SK-N-MC (cell line): ENCODE measurements around the gene DMAC2.
"Not testable (repeated sequence)": the region's sequence is repeated elsewhere in the genome, so short reads cannot be mapped to it uniquely, and the experiment has no call there.

Experiments used
- DNase-seq: peaks from one replicate; pipeline ENCODE4 v3.0.0-alpha.2; 2011; ENCODE audit warnings: low read depth, low spot score
- H3K27ac ChIP-seq: fragments of 200-600 bp; sonication (generic); 2 replicates; pipeline ENCODE4 v1.5.1; 2016; ENCODE audit warnings: mixed run types
- H3K36me3 ChIP-seq: fragments of 200-600 bp; sonication (generic); 2 replicates; pipeline ENCODE4 v1.6.1; 2017; ENCODE audit warnings: antibody characterized with exemption, low read length, mixed read lengths; ENCODE audit not compliant: insufficient read depth
- H3K4me3 ChIP-seq: fragments of 200-600 bp; sonication (generic); 2 replicates; pipeline ENCODE4 v1.5.1; 2016
- H3K9ac ChIP-seq: fragments of 200-600 bp; sonication (generic); 2 replicates; pipeline ENCODE4 v1.8.0; 2017; ENCODE audit warnings: mixed run types, mixed read lengths; ENCODE audit not compliant: insufficient read length
- H3K9me3 ChIP-seq: fragments of 200-600 bp; sonication (generic); 2 replicates; pipeline ENCODE4 v1.6.1; 2017; ENCODE audit warnings: low read depth, mild to moderate bottlenecking, antibody characterized with exemption, low read length, moderate library complexity, mixed read lengths
- EZH2 ChIP-seq: fragments of 200-600 bp; sonication (generic); IDR thresholded peaks from one replicate; pipeline ENCODE4 v1.6.1; 2017; ENCODE audit warnings: antibody characterized with exemption
- FOXP2 ChIP-seq: optimal IDR thresholded peaks from 2 replicates; pipeline ENCODE3; 2011; ENCODE audit warnings: mild to moderate bottlenecking, moderate library complexity; ENCODE audit not compliant: insufficient read depth; ENCODE audit errors: extremely low read length, control extremely low read depth
- POLR2AphosphoS5 ChIP-seq: IDR thresholded peaks from 2 replicates; pipeline ENCODE4 v1.6.1; 2012; ENCODE audit warnings: mild to moderate bottlenecking, low read depth, low read length, borderline replicate concordance

Gene DMAC2

GRCh38 chr19:41445575-41445974 lies 5.9 kb upstream of the DMAC2 start:
- DNase-seq, result no peak
- no peak for TF ChIP-seq FOXP2
- TF ChIP-seq EZH2, result no peak
- no peak for TF ChIP-seq POLR2AphosphoS5
- Histone ChIP-seq H3K9me3 (no peaks in the 10 kb centered on the region), H3K36me3 (no peaks in the 10 kb centered on the region), H3K4me3 (no peak overlapping the region), H3K9ac (no peak overlapping the region), H3K27ac (no peak overlapping the region)

- DNase-seq, result no peak
- TF ChIP-seq FOXP2 (no peak), EZH2 (no peak), POLR2AphosphoS5 (no peak)
- Histone ChIP-seq H3K27ac (no peak overlapping the region), H3K36me3 (no peaks in the 10 kb centered on the region), H3K9me3 (no peaks in the 10 kb centered on the region), H3K9ac (no peak overlapping the region), H3K4me3 (no peak overlapping the region)
These were observed 4.2 kb upstream of the DMAC2 start for GRCh38 chr19:41443813-41444455.

- Histone ChIP-seq H3K27ac (no peak within 1 kb of the TSS), H3K9ac (no peak within 1 kb of the TSS), H3K36me3 (peaks cover 3% of the 10 kb centered on the region; the same call in 1 of the 2 replicates), H3K9me3 (no peaks in the 10 kb centered on the region), H3K4me3 (no peak within 1 kb of the TSS)
- TF ChIP-seq FOXP2 (no peak), POLR2AphosphoS5 (no peak), EZH2 (no peak)
- DNase-seq, result no peak
These were observed 3.0 kb upstream of the DMAC2 start, which contains the start of gene ERICH4 for GRCh38 chr19:41442473-41443355. TSS of gene ERICH4 (plus strand) at chr19:41443156. CDS start at chr19:41443170, 14 bp downstream.

GRCh38 chr19:41441321-41441945 lies 1.7 kb upstream of the DMAC2 start:
- Histone ChIP-seq H3K9ac (no peak overlapping the region), H3K36me3 (peaks cover 7% of the 10 kb centered on the region; the same call in 1 of the 2 replicates), H3K27ac (no peak overlapping the region), H3K4me3 (no peak overlapping the region), H3K9me3 (no peaks in the 10 kb centered on the region)
- DNase-seq, result no peak
- no peak for TF ChIP-seq EZH2
- no peak for TF ChIP-seq POLR2AphosphoS5
- TF ChIP-seq FOXP2, result no peak

- H3K27ac ChIP-seq, result no peak overlapping the region
- TF ChIP-seq POLR2AphosphoS5 (no peak), FOXP2 (no peak), EZH2 (no peak)
- H3K9ac ChIP-seq, result no peak overlapping the region
- no peaks in the 10 kb centered on the region for H3K9me3 ChIP-seq
- peaks cover 16% of the 10 kb centered on the region; the same call in 1 of the 2 replicates for H3K36me3 ChIP-seq
- H3K4me3 ChIP-seq, result no peak overlapping the region
- DNase-seq, result no peak
These were observed 1.7 kb downstream of the DMAC2 start for GRCh38 chr19:41437944-41438574.

GRCh38 chr19:41436674-41436951 lies 3.1 kb downstream of the DMAC2 start:
- Histone ChIP-seq H3K9ac (no peak overlapping the region), H3K36me3 (peaks cover 30% of the 10 kb centered on the region; the same call in 1 of the 2 replicates), H3K4me3 (no peak overlapping the region), H3K9me3 (no peaks in the 10 kb centered on the region), H3K27ac (no peak overlapping the region)
- TF ChIP-seq POLR2AphosphoS5, result no peak
- no peak for TF ChIP-seq EZH2
- no peak for TF ChIP-seq FOXP2
- no peak for DNase-seq

- no peak for TF ChIP-seq FOXP2
- no peak for TF ChIP-seq EZH2
- no peak for TF ChIP-seq POLR2AphosphoS5
- no peak for DNase-seq
- no peaks in the 10 kb centered on the region for H3K9me3 ChIP-seq
- no peak overlapping the region for H3K27ac ChIP-seq
- H3K9ac ChIP-seq, result no peak overlapping the region
- no peak overlapping the region for H3K4me3 ChIP-seq
- H3K36me3 ChIP-seq, result peaks cover 33% of the 10 kb centered on the region; the same call in 1 of the 2 replicates
These were observed 3.6 kb downstream of the DMAC2 start for GRCh38 chr19:41435936-41436673.

- not testable (repeated sequence) for DNase-seq, H3K27ac ChIP-seq, H3K9me3 ChIP-seq, H3K4me3 ChIP-seq, H3K9ac ChIP-seq
- peaks cover 36% of the 10 kb centered on the region; the same call in 1 of the 2 replicates for H3K36me3 ChIP-seq
These were observed 4.3 kb downstream of the DMAC2 start for GRCh38 chr19:41435376-41435775.

GRCh38 chr19:41434450-41434849 lies 5.3 kb downstream of the DMAC2 start:
- H3K36me3 ChIP-seq, result peaks cover 36% of the 10 kb centered on the region; the same call in 1 of the 2 replicates
- no peak overlapping the region for H3K9ac ChIP-seq
- no peak overlapping the region for H3K27ac ChIP-seq
- no peaks in the 10 kb centered on the region for H3K9me3 ChIP-seq
- DNase-seq, result no peak
- no peak overlapping the region for H3K4me3 ChIP-seq
- TF ChIP-seq FOXP2 (no peak), POLR2AphosphoS5 (no peak), EZH2 (no peak)
